Dendritic cell treated with granulocyte-macrophage colony-stimulating factor and Interleukin-4, amounts not matched to agents 40 ng/mL and 50 ng/mL, for 4 days (primary cell): ENCODE data around the gene SH3TC1.

ENCODE experiments used
- H3K27ac Mint-ChIP-seq: one replicate; pipeline ENCODE4 v1.8.0; 2022; ENCODE audit warnings: mild to moderate bottlenecking, mixed read lengths
- H3K27me3 Mint-ChIP-seq: one replicate; pipeline ENCODE4 v1.8.0; 2022; ENCODE audit warnings: mild to moderate bottlenecking, mixed read lengths
- H3K36me3 Mint-ChIP-seq: one replicate; pipeline ENCODE4 v1.8.0; 2022; ENCODE audit warnings: low read depth, mixed read lengths
- H3K4me1 Mint-ChIP-seq: one replicate; pipeline ENCODE4 v1.8.0; 2022; ENCODE audit warnings: low read depth, mixed read lengths
- H3K4me3 Mint-ChIP-seq: one replicate; pipeline ENCODE4 v1.8.0; 2022; ENCODE audit warnings: mild to moderate bottlenecking, moderate library complexity, mixed read lengths
- H3K9me3 Mint-ChIP-seq: one replicate; pipeline ENCODE4 v1.8.0; 2022; ENCODE audit warnings: mixed read lengths
- intact Hi-C: fragments of 100-400 bp; cut with micrococcal nuclease; formaldehyde crosslinking; loops from one replicate; pipeline ENCODE4 v1.15.0; 2022

Gene SH3TC1

GRCh38 chr4:8198906-8199593, at the start of gene SH3TC1:
Gene SH3TC1 (plus strand): TSS chr4:8199290. CDS start chr4:8205195, 5,905 bp downstream.
- peak within 1 kb of the TSS; percentile 94 for H3K4me3 Mint-ChIP-seq
- peaks cover 48% of the 10 kb centered on the region for H3K36me3 Mint-ChIP-seq
- intact Hi-C loops = loop anchor here (1.0 kb wide), 1 partner anchor 8 kb away; no protein-coding TSS in a partner anchor
- peaks cover 20% of the 10 kb centered on the region for H3K27me3 Mint-ChIP-seq
- H3K27ac Mint-ChIP-seq = peak within 1 kb of the TSS; percentile 92
- H3K4me1 Mint-ChIP-seq = peaks cover 80% of the 10 kb centered on the region
- H3K9me3 Mint-ChIP-seq = no peaks in the 10 kb centered on the region

- no peak overlapping the region for H3K27ac Mint-ChIP-seq
- no peak overlapping the region for H3K4me3 Mint-ChIP-seq
- H3K27me3 Mint-ChIP-seq = peaks cover 47% of the 10 kb centered on the region
- intact Hi-C loops = no loop called here
- H3K4me1 Mint-ChIP-seq = no peaks in the 10 kb centered on the region
- no peaks in the 10 kb centered on the region for H3K9me3 Mint-ChIP-seq
- no peaks in the 10 kb centered on the region for H3K36me3 Mint-ChIP-seq
Observed at GRCh38 chr4:8149664-8150063, 49.4 kb upstream of the SH3TC1 start.

- H3K27ac Mint-ChIP-seq = no peak overlapping the region
- peaks cover 46% of the 10 kb centered on the region for H3K27me3 Mint-ChIP-seq
- no peak overlapping the region for H3K4me3 Mint-ChIP-seq
- no peaks in the 10 kb centered on the region for H3K4me1 Mint-ChIP-seq
- H3K9me3 Mint-ChIP-seq = no peaks in the 10 kb centered on the region
- no peaks in the 10 kb centered on the region for H3K36me3 Mint-ChIP-seq
- intact Hi-C loops = no loop called here
Observed at GRCh38 chr4:8150152-8151090, 48.7 kb upstream of the SH3TC1 start.

GRCh38 chr4:8151165-8151650, 47.9 kb upstream of the SH3TC1 start:
- intact Hi-C loops = no loop called here
- H3K4me1 Mint-ChIP-seq = no peaks in the 10 kb centered on the region
- no peaks in the 10 kb centered on the region for H3K9me3 Mint-ChIP-seq
- no peak overlapping the region for H3K27ac Mint-ChIP-seq
- no peak overlapping the region for H3K4me3 Mint-ChIP-seq
- H3K36me3 Mint-ChIP-seq = no peaks in the 10 kb centered on the region
- peaks cover 51% of the 10 kb centered on the region for H3K27me3 Mint-ChIP-seq

- Mint-ChIP-seq H3K9me3 (no peaks in the 10 kb centered on the region), H3K4me1 (no peaks in the 10 kb centered on the region), H3K27ac (no peak overlapping the region), H3K27me3 (peaks cover 59% of the 10 kb centered on the region), H3K36me3 (no peaks in the 10 kb centered on the region), H3K4me3 (no peak overlapping the region)
- intact Hi-C loops = no loop called here
Observed at GRCh38 chr4:8152090-8152864, 46.8 kb upstream of the SH3TC1 start.

GRCh38 chr4:8152865-8153257, 46.2 kb upstream of the SH3TC1 start:
- Mint-ChIP-seq H3K9me3 (no peaks in the 10 kb centered on the region), H3K27ac (no peak overlapping the region)
- intact Hi-C loops = no loop called here

GRCh38 chr4:8153441-8153840, 45.6 kb upstream of the SH3TC1 start:
- no peak overlapping the region for H3K4me3 Mint-ChIP-seq
- intact Hi-C loops = no loop called here
- H3K36me3 Mint-ChIP-seq = no peaks in the 10 kb centered on the region
- no peaks in the 10 kb centered on the region for H3K9me3 Mint-ChIP-seq
- H3K27me3 Mint-ChIP-seq = peaks cover 67% of the 10 kb centered on the region
- no peak overlapping the region for H3K27ac Mint-ChIP-seq
- peaks cover 4% of the 10 kb centered on the region for H3K4me1 Mint-ChIP-seq

More at GRCh38 chr4:8152865-8153257, 46.2 kb upstream of the SH3TC1 start:
- Mint-ChIP-seq H3K4me3 (no peak overlapping the region), H3K36me3 (no peaks in the 10 kb centered on the region), H3K4me1 (peaks cover 4% of the 10 kb centered on the region), H3K27me3 (peaks cover 62% of the 10 kb centered on the region)

GRCh38 chr4:8155048-8155447, 44.0 kb upstream of the SH3TC1 start:
- Mint-ChIP-seq H3K36me3 (peaks cover 6% of the 10 kb centered on the region), H3K4me3 (no peak overlapping the region), H3K9me3 (no peaks in the 10 kb centered on the region), H3K4me1 (peaks cover 18% of the 10 kb centered on the region), H3K27me3 (peaks cover 78% of the 10 kb centered on the region), H3K27ac (no peak overlapping the region)
- intact Hi-C loops = no loop called here

GRCh38 chr4:8155660-8156421, 43.2 kb upstream of the SH3TC1 start:
- peaks cover 6% of the 10 kb centered on the region for H3K36me3 Mint-ChIP-seq
- intact Hi-C loops = no loop called here
- peaks cover 78% of the 10 kb centered on the region for H3K27me3 Mint-ChIP-seq
- no peak overlapping the region for H3K27ac Mint-ChIP-seq
- no peaks in the 10 kb centered on the region for H3K9me3 Mint-ChIP-seq
- H3K4me3 Mint-ChIP-seq = no peak overlapping the region
- peaks cover 22% of the 10 kb centered on the region for H3K4me1 Mint-ChIP-seq

- Mint-ChIP-seq H3K36me3 (peaks cover 6% of the 10 kb centered on the region), H3K27ac (no peak overlapping the region), H3K9me3 (no peaks in the 10 kb centered on the region), H3K4me1 (peaks cover 22% of the 10 kb centered on the region), H3K27me3 (peaks cover 74% of the 10 kb centered on the region), H3K4me3 (no peak overlapping the region)
- intact Hi-C loops = no loop called here
Observed at GRCh38 chr4:8156617-8157016, 42.5 kb upstream of the SH3TC1 start.

GRCh38 chr4:8157496-8157895, 41.6 kb upstream of the SH3TC1 start:
- intact Hi-C loops = no loop called here
- peaks cover 22% of the 10 kb centered on the region for H3K4me1 Mint-ChIP-seq
- H3K36me3 Mint-ChIP-seq = peaks cover 6% of the 10 kb centered on the region
- H3K4me3 Mint-ChIP-seq = peak overlapping the region; percentile 23
- no peaks in the 10 kb centered on the region for H3K9me3 Mint-ChIP-seq
- no peak overlapping the region for H3K27ac Mint-ChIP-seq
- H3K27me3 Mint-ChIP-seq = peaks cover 80% of the 10 kb centered on the region

GRCh38 chr4:8157944-8158709, 41.0 kb upstream of the SH3TC1 start:
- Mint-ChIP-seq H3K27ac (no peak overlapping the region), H3K9me3 (no peaks in the 10 kb centered on the region), H3K4me3 (peak overlapping the region; percentile 59), H3K4me1 (peaks cover 22% of the 10 kb centered on the region), H3K27me3 (peaks cover 79% of the 10 kb centered on the region), H3K36me3 (peaks cover 6% of the 10 kb centered on the region)
- intact Hi-C loops = no loop called here
